Neural progenitor cell (in vitro differentiated cells): ENCODE data around the gene ZNF862.

ENCODE experiments used
- CTCF ChIP-seq: fragments of 200-600 bp; sonication (generic); IDR thresholded peaks from 2 replicates; pipeline ENCODE4 v1.5.1; 2017; ENCODE audit warnings: antibody characterized with exemption, mild to moderate bottlenecking
- EZH2phosphoT487 ChIP-seq: fragments of 200-600 bp; sonication (generic); IDR thresholded peaks from 2 replicates; pipeline ENCODE4 v1.6.1; 2017; ENCODE audit warnings: antibody characterized with exemption

- no peak for TF ChIP-seq CTCF
- TF ChIP-seq EZH2phosphoT487 = no peak
Observed at GRCh38 chr7:149789101-149789500, 49.1 kb upstream of the ZNF862 start.
